G401 (cell line): ENCODE measurements around the gene HAPLN2. TPM values are rescaled to one million over a fixed set of nuclear protein-coding genes. Genes with fewer than 3 reads are reported as not detected.
"Not testable (repeated sequence)": the region's sequence is repeated elsewhere in the genome, so short reads cannot be mapped to it uniquely, and the experiment has no call there.

Source experiments
- DNase-seq: peaks from one replicate; pipeline ENCODE4 v3.0.0-alpha.2; 2015; ENCODE audit warnings: low spot score
- in situ Hi-C: cut with HindIII; loops from 2 replicates; pipeline ENCODE4 v1.10.0; 2016; ENCODE audit warnings: low sequenced_read_pairs, mixed read lengths
- total RNA-seq: library from RNA; depleted of rRNA; stranded (reverse); fragments of >200 nt; shearing (Covaris generic); gene quantifications from 2 replicates; pipeline ENCODE4 v1.2.3, GENCODE V29; 2014

HAPLN2 gene
- total RNA-seq, 1 experiment from 2014 or later = 0.44 TPM

DNA sequence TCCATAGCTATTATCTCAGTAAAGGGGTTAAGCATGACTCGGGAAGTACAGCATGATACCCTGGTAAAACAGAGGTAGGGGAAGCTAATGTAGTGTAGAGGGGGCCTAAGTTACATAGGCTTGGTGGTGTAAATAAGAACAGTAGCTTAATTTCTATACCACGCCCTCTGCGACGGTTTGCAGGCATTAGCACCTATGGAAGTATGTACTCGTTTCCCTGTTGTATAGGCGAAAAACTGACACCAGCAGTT, 28.1 kb upstream of the HAPLN2 start:
- DNase-seq = no peak
- in situ Hi-C loops = no loop called here

DNA sequence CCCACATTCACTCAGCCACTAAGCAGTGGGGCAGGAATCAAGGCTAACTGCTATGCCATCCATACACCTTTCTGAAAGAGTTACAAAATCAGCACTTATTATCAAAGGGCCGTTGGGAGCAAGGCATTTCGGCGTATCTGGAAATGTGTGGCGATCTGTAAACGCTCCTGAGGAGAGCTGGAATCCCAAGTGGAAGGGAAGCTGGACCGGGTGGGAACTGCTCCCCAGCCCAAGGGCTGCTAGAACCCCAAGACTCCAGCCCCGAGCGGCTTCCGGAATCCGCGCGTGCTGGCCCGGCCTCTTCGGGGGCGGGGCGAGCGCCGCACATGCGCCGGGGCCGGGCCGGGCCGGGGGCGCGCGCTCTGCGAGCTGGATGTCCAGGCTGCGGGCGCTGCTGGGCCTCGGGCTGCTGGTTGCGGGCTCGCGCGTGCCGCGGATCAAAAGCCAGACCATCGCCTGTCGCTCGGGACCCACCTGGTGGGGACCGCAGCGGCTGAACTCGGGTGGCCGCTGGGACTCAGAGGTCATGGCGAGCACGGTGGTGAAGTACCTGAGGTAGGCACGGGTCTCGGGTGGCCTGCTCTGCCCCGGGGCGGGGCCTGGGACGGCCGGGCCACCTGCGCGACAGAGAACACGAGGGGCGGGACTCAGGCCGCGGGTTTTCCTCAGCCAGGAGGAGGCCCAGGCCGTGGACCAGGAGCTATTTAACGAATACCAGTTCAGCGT, 27.6 kb upstream of the HAPLN2 start, which contains the start of gene NAXE:
NAXE (plus strand) TSS at position 345 of the 726 bp plus-strand sequence; CDS start at position 374, 29 bp downstream.
- in situ Hi-C loops = no loop called here
- DNase-seq = peak; percentile 80

DNA sequence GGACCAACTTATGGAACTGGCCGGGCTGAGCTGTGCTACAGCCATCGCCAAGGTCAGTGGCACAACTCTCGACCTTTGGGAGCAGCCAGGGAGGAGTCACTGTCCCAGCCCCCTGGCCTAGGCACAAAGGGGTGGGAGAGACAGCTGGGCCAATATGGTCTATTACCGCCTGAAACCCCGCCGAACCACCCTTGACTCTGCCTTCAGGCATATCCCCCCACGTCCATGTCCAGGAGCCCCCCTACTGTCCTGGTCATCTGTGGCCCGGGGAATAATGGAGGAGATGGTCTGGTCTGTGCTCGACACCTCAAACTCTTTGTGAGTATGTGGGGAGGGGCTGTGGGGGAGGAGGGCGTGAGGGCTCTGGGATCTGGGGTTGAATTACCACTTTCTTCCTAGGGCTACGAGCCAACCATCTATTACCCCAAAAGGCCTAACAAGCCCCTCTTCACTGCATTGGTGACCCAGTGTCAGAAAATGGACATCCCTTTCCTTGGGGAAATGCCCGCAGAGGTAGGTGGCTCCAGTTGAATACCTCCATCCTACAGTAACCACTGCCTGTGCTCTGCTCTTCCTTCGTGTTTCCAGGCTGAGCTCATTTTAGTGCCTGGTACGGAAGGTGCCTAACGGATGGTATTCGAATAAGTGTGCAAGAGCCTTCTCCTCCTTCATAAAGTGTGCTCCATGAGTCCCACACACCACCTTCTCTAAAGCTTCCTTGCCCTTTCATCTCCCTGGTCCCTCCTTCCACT, 26.9 kb upstream of the HAPLN2 start:
- peak; percentile 7 for DNase-seq
- in situ Hi-C loops = no loop called here

DNA sequence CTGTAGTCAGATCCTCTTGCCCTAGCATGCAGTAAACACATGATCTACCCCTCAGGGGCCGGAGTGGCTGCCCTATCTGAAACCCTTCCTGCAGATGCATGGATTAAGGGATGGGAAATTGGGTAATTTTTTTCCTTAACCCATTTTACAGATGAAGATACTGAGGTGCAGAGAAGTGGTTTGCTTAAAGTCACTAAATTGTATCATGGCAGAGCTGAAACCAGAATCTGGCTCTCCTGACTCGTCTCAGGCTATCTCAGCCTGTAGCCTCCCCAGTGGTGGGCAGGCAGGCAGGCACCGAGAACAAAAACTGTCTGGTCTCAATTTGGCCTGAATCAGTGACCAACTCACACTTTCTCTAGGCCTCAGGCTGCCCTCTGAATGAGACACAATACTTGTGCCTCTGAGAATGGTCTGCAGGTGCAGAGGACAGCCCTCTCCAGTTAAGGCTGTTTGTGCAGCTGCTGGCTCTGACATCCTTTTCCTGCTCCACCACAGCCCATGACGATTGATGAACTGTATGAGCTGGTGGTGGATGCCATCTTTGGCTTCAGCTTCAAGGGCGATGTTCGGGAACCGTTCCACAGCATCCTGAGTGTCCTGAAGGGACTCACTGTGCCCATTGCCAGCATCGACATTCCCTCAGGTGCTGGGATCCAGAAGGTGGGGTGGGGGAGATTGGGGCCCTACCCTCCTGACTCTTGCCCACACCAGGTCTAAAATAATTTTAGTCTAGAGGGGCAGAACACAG, 26.1 kb upstream of the HAPLN2 start:
- in situ Hi-C loops = no loop called here
- DNase-seq = no peak

DNA sequence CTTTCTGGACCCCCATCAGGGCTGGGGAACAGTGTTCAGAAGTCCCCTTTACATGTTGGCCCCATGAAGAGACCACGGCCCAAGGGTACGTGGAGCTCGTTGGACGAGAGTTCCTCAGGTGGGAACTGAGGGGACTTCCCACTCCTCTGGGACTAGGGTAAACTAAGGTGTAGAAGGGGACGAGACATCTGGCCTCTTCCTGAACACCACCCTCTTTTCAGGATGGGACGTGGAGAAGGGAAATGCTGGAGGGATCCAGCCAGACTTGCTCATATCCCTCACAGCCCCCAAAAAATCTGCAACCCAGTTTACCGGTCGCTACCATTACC, 25.6 kb upstream of the HAPLN2 start:
- DNase-seq = no peak
- in situ Hi-C loops = no loop called here

DNA sequence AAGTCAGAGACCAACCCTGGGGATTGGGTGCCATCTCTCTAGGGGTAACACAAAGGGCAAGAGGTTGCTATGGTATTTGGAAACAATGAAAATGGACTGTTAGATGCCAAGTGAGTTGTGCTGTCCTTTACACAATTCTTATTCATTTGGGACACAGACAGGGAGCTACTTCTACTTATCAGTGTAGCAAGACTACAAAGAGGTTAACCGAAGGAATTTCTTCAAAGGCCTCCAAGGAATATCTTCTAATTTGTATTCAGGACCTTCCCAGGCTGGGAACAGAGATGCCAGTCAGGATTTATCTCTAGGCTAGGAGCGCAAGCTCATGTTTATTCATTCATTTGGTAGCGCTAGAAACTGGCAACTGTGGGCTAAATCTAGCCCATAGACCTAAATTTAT, 25.0 kb upstream of the HAPLN2 start:
- DNase-seq = no peak
- in situ Hi-C loops = no loop called here

DNA sequence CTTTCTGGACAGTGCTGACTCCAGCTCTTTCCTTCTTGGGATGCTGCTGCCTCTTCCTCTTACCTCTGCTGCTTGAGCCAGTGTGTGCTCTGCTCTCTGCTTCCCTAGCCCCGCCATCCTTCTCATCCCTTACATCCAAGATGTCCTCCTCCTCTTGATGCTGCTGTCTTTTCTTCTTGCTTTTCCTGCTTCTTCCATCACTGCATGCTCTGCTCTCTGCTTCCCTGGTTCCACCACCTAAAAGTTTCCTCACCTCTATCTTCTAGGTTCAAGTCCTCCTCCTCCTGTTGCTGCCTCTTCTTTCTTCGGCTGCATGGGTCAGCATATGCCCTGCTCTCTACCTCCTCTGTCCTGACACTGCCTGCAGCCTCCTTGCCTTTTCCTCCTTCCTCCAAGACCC, 24.2 kb upstream of the HAPLN2 start:
- in situ Hi-C loops = no loop called here
- DNase-seq = no peak

DNA sequence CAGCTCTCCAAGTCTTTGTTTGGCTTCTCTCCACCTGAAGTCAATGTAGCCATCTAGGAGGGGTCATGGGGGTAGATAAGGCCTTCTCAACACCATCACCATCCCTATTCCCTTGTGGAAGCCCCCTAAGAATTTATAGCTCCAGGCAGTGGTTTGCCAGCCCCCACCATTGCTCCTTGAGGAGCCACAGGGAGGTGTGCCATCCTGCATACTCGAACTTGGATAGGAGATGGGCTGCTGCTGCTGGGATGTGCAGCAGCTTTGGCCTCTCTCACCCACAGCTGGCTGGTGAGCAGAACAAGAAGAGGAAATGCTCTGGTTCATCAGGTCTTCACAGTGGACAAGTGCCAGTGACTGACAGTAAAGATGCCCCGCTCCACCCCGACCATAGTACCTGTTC, 22.8 kb upstream of the HAPLN2 start:
- in situ Hi-C loops = no loop called here
- DNase-seq = no peak

DNA sequence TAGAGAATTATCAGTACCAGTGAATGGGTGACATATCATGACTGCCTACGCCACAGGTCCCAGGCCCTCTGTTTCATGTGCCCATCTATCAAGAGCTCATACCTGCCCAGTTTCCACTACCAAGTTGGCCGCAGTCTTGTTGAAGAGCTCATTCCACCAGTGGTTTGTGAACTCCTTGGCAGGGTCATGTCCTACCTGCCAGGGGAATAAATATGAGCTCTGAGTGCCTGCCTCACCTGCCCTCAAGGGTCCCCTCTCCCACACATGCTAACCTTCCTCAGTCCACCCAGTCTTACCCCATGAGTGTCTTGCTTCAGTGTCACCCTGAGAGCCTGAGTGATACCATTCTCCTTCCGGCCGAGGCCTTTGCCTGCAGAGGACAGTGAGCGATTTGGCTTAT, 21.1 kb upstream of the HAPLN2 start:
- in situ Hi-C loops = no loop called here
- no peak for DNase-seq

DNA sequence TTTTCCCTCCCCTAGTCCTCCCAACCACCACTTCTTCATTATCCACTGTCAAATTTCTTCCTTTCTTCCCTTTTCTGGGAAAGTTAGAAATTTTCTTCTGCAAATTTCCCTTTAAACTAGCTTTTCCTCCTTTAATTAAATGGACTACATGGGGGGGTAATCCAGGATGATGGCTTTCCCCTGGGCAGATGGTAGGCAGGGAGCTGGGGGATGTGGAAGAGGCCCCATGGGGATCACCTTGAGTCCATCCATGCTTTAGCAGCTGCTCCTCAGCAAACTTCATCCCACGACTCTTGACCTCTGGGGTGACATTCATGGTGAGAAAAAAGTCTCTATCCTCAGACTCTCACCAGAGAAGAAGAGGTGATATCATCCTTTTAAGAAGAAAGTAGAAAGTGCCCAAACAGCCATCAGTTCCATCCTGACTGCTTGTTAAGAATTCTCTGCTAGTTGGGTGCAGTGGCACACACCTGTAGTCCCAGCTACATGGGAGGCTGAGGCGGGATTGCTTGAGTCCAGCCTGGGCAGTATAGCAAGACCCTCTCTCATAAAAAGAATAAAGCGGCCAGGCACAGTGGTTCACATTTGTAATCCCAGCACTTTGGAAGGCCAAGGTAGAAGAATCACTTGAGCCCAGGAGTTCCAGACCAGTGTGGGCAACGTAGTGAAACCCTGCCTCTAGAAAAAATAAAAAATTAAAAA, 20.3 kb upstream of the HAPLN2 start:
- no peak for DNase-seq
- in situ Hi-C loops = no loop called here

DNA sequence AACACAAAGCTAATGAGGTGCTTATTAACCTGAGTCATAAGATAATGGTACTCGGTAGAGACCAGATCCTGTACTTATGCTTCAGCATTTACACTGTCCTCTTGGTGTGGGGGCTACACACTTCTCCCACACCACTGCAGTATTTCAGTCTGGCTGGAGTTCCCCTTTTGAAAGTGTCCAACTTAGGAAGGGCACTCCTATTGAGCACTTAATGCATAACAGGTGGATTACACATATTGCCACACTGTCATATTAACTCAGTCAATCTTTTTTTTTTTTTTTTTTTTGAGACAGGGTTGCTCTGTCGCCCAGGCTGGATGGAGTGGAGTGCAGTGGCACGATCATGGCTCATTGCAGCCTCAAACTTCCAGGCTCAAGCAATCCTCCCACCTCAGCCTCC, 19.4 kb upstream of the HAPLN2 start:
- in situ Hi-C loops = no loop called here
- no peak for DNase-seq

DNA sequence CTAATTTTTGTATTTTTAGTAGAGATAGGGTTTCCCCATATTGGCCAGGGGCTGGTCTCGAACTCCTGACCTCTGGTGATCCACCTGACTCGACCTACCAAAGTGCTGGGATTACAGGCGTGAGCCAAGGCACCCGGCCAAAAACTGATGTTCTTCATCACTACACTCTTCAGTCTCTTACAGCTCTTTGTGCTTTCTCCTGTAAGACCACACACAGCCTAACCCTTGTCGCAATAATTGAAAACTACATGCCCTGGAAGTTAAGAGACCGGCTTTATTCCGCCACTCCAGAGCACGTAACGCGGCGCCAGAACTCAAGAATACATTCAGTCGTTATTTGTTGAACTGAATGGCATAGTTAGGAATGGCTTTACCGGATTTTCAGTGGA, 18.5 kb upstream of the HAPLN2 start:
- no peak for DNase-seq

DNA sequence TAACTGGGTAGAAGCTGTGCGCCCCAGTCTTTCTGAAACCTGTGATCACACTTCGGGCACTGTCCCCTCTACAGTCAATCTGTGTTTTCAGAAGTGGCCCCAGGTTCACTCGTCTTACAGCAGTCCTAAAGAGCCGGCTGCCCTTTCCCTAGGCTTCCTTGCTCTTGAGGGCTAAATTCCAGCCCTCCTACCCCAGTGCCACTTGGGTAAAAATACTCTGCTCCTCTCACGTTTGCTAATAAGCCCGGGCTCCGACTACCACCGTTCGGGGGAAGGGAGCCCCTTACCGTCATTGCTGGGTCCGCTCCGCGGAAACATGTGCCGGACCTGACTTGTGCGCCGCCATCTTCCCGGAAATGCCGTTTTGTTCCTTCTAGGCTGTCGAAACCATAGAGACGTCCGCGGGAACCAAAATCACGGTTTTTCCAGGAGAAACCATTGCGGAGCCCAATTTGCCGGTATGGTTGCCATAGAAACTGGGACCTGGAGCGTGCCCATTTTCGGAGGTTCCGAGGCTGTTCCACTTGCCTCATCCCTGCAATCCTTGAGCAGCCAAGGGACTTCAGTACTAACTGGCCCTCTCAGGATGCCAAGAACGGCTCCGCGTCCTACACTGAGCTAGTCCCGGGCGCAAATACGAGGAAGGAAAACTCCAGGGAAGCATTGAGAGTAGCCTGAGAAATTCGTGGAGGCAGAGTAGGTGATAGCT, 17.9 kb upstream of the HAPLN2 start, which contains the start of gene GPATCH4:
GPATCH4 (minus strand) TSS at position 358 of the 709 bp plus-strand sequence.
- peak; percentile 97 for DNase-seq
- in situ Hi-C loops = no loop called here

More for the DNA sequence above, 18.5 kb upstream of the HAPLN2 start:
- in situ Hi-C loops = no loop called here

DNA sequence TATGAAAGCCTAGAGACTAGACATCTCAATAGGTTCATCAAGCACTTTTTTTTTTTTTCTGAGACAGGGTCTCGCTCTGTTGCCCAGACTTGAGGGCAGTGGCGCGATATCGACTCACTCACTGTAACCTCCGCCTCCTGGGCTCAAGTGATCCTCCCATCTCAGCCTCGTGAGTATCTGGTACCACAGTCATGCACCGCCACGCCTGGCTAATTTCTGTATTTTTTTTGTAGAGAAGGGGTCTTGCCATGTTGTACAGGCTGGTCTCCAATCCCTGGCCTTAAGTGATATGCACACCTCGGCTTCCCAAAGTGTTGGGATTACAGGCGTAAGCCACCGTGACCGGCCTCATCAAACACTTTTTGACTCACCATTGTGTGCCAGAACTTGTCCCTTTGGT, 17.3 kb upstream of the HAPLN2 start:
- in situ Hi-C loops = no loop called here
- no peak for DNase-seq

DNA sequence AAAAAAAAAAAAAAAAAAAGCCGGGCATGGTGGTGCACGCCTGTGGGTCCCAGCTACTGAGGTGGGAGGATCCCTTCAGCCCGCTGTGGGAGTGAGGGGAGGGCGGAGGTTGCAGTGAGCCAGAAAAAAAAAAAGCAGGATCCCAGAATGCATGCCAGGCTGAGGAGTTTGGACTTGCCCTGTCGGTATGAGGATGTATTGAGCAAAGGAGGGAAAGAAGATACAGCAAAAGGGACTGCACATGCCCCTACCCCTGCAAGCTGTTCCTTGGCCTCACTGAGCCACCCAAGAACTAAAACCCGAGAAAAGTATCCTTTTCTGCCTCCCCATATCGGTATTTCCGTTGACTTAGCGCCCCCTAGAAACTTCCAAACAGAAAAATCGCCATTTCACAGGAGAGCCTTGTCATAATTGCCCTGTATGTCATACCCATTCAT, 16.6 kb upstream of the HAPLN2 start:
- in situ Hi-C loops = no loop called here
- peak; percentile 30 for DNase-seq

DNA sequence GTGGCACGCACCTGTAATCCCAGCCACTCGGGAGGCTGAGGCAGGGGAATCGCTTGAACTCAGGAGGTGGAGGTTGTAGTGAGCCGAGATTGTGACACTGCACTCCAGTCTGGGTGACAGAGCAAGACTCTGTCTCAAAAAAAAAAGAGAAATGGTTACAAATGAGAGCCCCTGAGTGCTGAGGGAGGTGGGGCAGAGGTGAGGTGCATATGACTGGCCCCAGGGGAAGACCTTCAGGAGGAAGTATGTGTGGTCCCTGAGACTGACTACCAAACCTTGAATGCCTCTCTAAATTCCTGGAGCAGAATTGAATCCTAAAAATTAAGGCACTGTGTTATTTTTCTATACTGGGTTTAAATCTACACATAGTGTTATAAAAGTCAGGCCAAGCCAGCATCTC, 11.9 kb upstream of the HAPLN2 start:
- DNase-seq, in situ Hi-C loops: not testable (repeated sequence)

DNA sequence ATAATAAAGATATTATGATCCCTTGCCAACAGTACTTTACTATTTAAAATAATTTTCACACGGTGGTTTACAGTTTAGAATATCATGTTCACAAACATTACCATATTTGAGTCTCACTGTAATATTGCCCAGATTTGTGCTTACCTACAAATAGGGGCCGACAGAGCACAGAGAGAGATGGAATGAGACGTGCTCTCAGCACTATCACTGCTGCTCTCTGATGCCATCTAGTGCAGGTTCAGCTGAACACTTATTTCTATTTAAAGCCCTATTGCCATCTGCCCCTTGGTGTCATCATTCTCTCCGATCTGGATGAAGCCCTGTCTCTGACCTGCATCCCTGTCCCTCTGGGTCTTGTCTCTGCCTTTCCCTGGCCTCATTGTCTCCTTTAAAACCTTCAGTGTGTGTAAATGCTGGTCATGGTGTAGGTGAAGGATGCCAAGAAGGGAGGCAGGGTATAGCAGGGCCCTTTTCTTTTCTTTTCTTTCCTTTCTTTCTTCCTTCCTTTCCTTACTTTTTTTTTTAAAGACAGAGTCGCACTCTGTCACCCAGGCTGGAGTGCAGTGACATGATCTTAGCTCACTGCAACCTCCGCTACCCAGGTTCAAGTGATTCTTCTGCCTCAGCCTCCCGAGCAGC, 11.1 kb upstream of the HAPLN2 start:
- in situ Hi-C loops = no loop called here
- peak; percentile 97 for DNase-seq

DNA sequence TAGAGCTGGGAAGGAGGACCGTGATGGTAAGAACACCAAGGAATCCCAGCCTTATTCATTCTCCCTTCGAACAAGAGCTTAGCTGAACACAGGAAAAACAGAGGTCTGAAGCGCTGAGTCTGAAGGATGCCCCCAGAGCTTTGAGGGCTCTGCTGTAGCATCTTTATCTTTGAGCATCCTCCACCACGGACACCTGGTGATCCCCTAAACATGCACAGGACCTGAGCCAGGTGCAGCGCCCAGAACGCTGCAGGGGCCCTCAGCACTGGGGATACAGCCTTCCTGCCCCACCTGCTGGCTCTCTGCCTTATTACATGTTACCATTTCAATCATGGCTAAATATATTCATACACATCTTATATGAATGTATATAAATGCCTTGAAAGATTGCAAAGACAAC, 10.2 kb upstream of the HAPLN2 start:
- peak; percentile 59 for DNase-seq
- in situ Hi-C loops = no loop called here

DNA sequence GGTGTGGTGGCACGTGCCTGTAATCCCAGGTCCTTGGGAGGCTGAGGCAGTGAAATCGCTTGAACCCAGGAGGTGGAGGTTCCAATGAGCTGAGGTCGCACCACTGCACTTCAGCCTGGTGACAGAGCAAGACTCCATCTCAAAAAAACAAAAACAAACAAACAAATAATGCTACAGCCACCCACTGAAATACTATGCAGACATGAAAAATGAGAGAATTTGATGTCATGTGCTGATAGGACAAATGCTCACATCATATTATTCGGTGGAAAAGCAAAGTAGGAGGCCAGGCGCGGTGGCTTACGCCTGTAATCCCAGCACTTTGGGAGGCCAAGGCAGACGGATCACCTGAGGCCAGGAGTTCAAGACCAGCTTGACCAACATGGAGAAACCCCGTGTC, 9.1 kb upstream of the HAPLN2 start:
- DNase-seq, in situ Hi-C loops: not testable (repeated sequence)
